ENCODE data around the gene ZNF24.
A peak's percentile ranks its signal among the peaks of the same experiment; 100 is the strongest.

Gene ZNF24

GRCh38 chr18:35290094-35290735 is 54.0 kb downstream of the ZNF24 start, which contains the start of gene ZSCAN30:
Gene ZSCAN30 (minus strand): TSS chr18:35290229. CDS start chr18:35264352, 25,877 bp downstream.
- peak; percentile 93 for DNase-seq

- no peak for DNase-seq
These were observed 54.5 kb downstream of the ZNF24 start for GRCh38 chr18:35289727-35290093.

- no peak for DNase-seq
These were observed 54.9 kb downstream of the ZNF24 start for GRCh38 chr18:35289293-35289692.

- DNase-seq, result no peak
These were observed 59.4 kb downstream of the ZNF24 start for GRCh38 chr18:35284841-35285240.

- DNase-seq, result no peak
These were observed 60.1 kb downstream of the ZNF24 start for GRCh38 chr18:35283923-35284794.

GRCh38 chr18:35282353-35282752 is 61.9 kb downstream of the ZNF24 start:
- no peak for DNase-seq
